NCI-H2029 (cell line): ENCODE results near the gene KRTAP10-7.
"Not testable (repeated sequence)": the region's sequence is repeated elsewhere in the genome, so short reads cannot be mapped to it uniquely, and the experiment has no call there.

Experiments
- DNase-seq: peaks from one replicate; lab custom pipeline; 2025; lab: John Stamatoyannopoulos, UW

KRTAP10-7 gene

GRCh38 chr21:44590897-44591800 is 9.2 kb upstream of the KRTAP10-7 start:
- not testable (repeated sequence) for DNase-seq

GRCh38 chr21:44591801-44592130 is 8.6 kb upstream of the KRTAP10-7 start:
- not testable (repeated sequence) for DNase-seq

- DNase-seq, result no peak
These were observed 7.7 kb upstream of the KRTAP10-7 start, which contains the start of gene KRTAP10-6 for GRCh38 chr21:44592446-44593311. TSS of gene KRTAP10-6 (minus strand) at chr21:44592505. CDS start at chr21:44592484, 21 bp downstream.

GRCh38 chr21:44593598-44594405 is 6.6 kb upstream of the KRTAP10-7 start:
- DNase-seq, result no peak

GRCh38 chr21:44594406-44594916 is 5.9 kb upstream of the KRTAP10-7 start:
- DNase-seq, result no peak

GRCh38 chr21:44595524-44595923 is 4.9 kb upstream of the KRTAP10-7 start:
- DNase-seq, result no peak

- no peak for DNase-seq
These were observed 4.2 kb upstream of the KRTAP10-7 start for GRCh38 chr21:44596068-44596725.

GRCh38 chr21:44598061-44598460 is 2.3 kb upstream of the KRTAP10-7 start:
- DNase-seq, result no peak

- no peak for DNase-seq
These were observed 950 bp upstream of the KRTAP10-7 start for GRCh38 chr21:44599264-44600029.

- DNase-seq, result not testable (repeated sequence)
These were observed 694 bp downstream of the KRTAP10-7 start for GRCh38 chr21:44601091-44601490.

- DNase-seq, result no peak
These were observed 1.4 kb downstream of the KRTAP10-7 start for GRCh38 chr21:44601596-44602462.

GRCh38 chr21:44602463-44602850 is 2.1 kb downstream of the KRTAP10-7 start:
- no peak for DNase-seq

- no peak for DNase-seq
These were observed 2.9 kb downstream of the KRTAP10-7 start for GRCh38 chr21:44603109-44603875.

- no peak for DNase-seq
These were observed 3.5 kb downstream of the KRTAP10-7 start for GRCh38 chr21:44603911-44604310.

GRCh38 chr21:44606495-44606894 is 6.1 kb downstream of the KRTAP10-7 start:
- no peak for DNase-seq

- DNase-seq, result no peak
These were observed 8.8 kb downstream of the KRTAP10-7 start for GRCh38 chr21:44609193-44609592.

- DNase-seq, result not testable (repeated sequence)
These were observed 9.9 kb downstream of the KRTAP10-7 start for GRCh38 chr21:44610157-44610843.

- no peak for DNase-seq
These were observed 11.2 kb downstream of the KRTAP10-7 start for GRCh38 chr21:44611551-44611950.
